HCT116 (cell line): ENCODE measurements around the gene SIAE. TPM values are rescaled to one million over a fixed set of nuclear protein-coding genes. Genes with fewer than 3 reads are reported as not detected.

Experiments used
- ATAC-seq: fragments of 200-7000 bp; cut with Tn5 transposase; 2 replicates; pipeline ENCODE4 v1.9.1; 2020; ENCODE audit warnings: mild to moderate bottlenecking, moderate library complexity
- BruUV-seq: library from RNA; stranded (reverse); fragments of 400-500 nt; replicated peaks from 2 replicates; lab custom pipeline; 2021; lab: Mats Ljungman, UMichigan
- CTCF ChIA-PET: fragments of 300-600 bp; sonication (Branson Sonifier 250); formaldehyde crosslinking; loops from one replicate; lab custom pipeline; 2021; ENCODE audit warnings: antibody characterized with exemption; lab: Charles Lee
- POLR2A ChIA-PET: fragments of 300-600, 350-600 bp; sonication (Branson Sonifier 250); formaldehyde crosslinking; loops from one replicate; lab custom pipeline; 2021; ENCODE audit warnings: antibody characterized with exemption; lab: Charles Lee
- RAD21 ChIA-PET, 2 experiments: fragments of 300-600 bp; sonication (Branson Sonifier 250); formaldehyde crosslinking; loops; one replicate each; lab custom pipeline; 2023; ENCODE audit warnings: low total read pairs in 2 of 2; ENCODE audit not compliant: uncharacterized antibody in 2 of 2, unreplicated experiment in 2 of 2, low non-redundant PET in 1 of 2; lab: Charles Lee
- DNase-seq: peaks from one replicate; pipeline ENCODE4 v3.0.0-alpha.2; 2010; ENCODE audit warnings: low read depth, low spot score
- H2AFZ ChIP-seq: fragments of 200-600 bp; shearing (Covaris generic), sonication (generic); 2 replicates; pipeline ENCODE4 v1.6.1; 2017; ENCODE audit warnings: low read depth, mixed run types, mixed read lengths, antibody characterized with exemption, low read length; ENCODE audit not compliant: poor library complexity, severe bottlenecking
- H3K27ac ChIP-seq: 2 replicates; pipeline ENCODE4 v1.5.1; 2012; ENCODE audit warnings: low read depth, low read length
- H3K27me3 ChIP-seq: fragments of 200-600 bp; sonication (generic); 2 replicates; pipeline ENCODE4 v1.6.1; 2016; ENCODE audit warnings: mixed run types, low read length, mixed read lengths; ENCODE audit not compliant: insufficient read depth
- H3K36me3 ChIP-seq, 2 experiments: fragments of 200-500 bp in 1 of 2; fragments of 200-600 bp in 1 of 2; sonication (Bioruptor generic) in 1 of 2; sonication (generic) in 1 of 2; 2 replicates each; pipeline versions ENCODE4 v1.5.1 to v1.6.1; 2014 to 2016; ENCODE audit warnings: low read length in 2 of 2, inconsistent platforms in 1 of 2, mixed read lengths in 1 of 2, mixed run types in 1 of 2; ENCODE audit not compliant: insufficient read depth in 2 of 2, control insufficient read depth in 1 of 2
- H3K4me1 ChIP-seq, 2 experiments: fragments of 200-600 bp in 1 of 2; sonication (generic) in 1 of 2; 2 replicates each; pipeline versions ENCODE4 v1.5.1 to v1.6.1; 2012 to 2017; ENCODE audit warnings: low read length in 2 of 2, inconsistent platforms in 1 of 2, mild to moderate bottlenecking in 1 of 2, mixed read lengths in 1 of 2, mixed run types in 1 of 2, moderate library complexity in 1 of 2; ENCODE audit not compliant: insufficient read depth in 2 of 2, control insufficient read depth in 1 of 2
- H3K4me2 ChIP-seq: fragments of 200-600 bp; sonication (generic); 2 replicates; pipeline ENCODE4 v1.6.1; 2017; ENCODE audit warnings: mixed run types, low read length, mixed read lengths
- H3K4me3 ChIP-seq, 2 experiments: fragments of 200-600 bp in 1 of 2; sonication (generic) in 1 of 2; replicated peaks in 1 of 2; 2 replicates each; pipeline ENCODE4 v1.5.1; 2011 to 2016; ENCODE audit warnings: low read length in 2 of 2, control low read depth in 1 of 2, low read depth in 1 of 2, mild to moderate bottlenecking in 1 of 2, mixed read lengths in 1 of 2, mixed run types in 1 of 2
- H3K79me2 ChIP-seq: fragments of 200-600 bp; sonication (generic); 2 replicates; pipeline ENCODE4 v1.6.1; 2017; ENCODE audit warnings: mild to moderate bottlenecking, mixed run types, low read length, moderate library complexity, mixed read lengths; ENCODE audit not compliant: insufficient read depth
- H3K9ac ChIP-seq: fragments of 200-600 bp; sonication (generic); 2 replicates; pipeline ENCODE4 v1.6.1; 2016; ENCODE audit warnings: low read length, mixed read lengths
- H3K9me2 ChIP-seq: fragments of 200-600 bp; sonication (generic), shearing (Covaris generic); 2 replicates; pipeline ENCODE4 v1.6.1; 2017; ENCODE audit warnings: mixed run types, mild to moderate bottlenecking, moderate library complexity; ENCODE audit not compliant: insufficient read depth
- H3K9me3 ChIP-seq, 2 experiments: fragments of 200-500 bp in 1 of 2; fragments of 200-600 bp in 1 of 2; sonication (Bioruptor generic) in 1 of 2; sonication (generic) in 1 of 2; 2 replicates each; pipeline ENCODE4 v1.6.1; 2014 to 2017; ENCODE audit warnings: low read length in 2 of 2, mixed read lengths in 2 of 2, inconsistent platforms in 1 of 2, low read depth in 1 of 2, mild to moderate bottlenecking in 1 of 2, mixed run types in 1 of 2, moderate library complexity in 1 of 2; ENCODE audit not compliant: control insufficient read depth in 1 of 2, insufficient read depth in 1 of 2
- H4K20me1 ChIP-seq: fragments of 200-600 bp; sonication (generic), shearing (Covaris generic); 2 replicates; pipeline ENCODE4 v1.6.1; 2017; ENCODE audit warnings: mixed run types, mild to moderate bottlenecking, moderate library complexity; ENCODE audit not compliant: insufficient read depth
- ATF3 ChIP-seq: IDR thresholded peaks from 2 replicates; pipeline ENCODE4 v1.6.1; 2012
- CBX3 ChIP-seq: IDR thresholded peaks from 2 replicates; pipeline ENCODE4 v1.6.1; 2012; ENCODE audit warnings: low read depth
- CEBPB ChIP-seq: IDR thresholded peaks from 2 replicates; pipeline ENCODE4 v1.6.1; 2012; ENCODE audit warnings: low read depth
- EGR1 ChIP-seq: IDR thresholded peaks from 2 replicates; pipeline ENCODE4 v1.6.1; 2012; ENCODE audit warnings: low read depth
- EZH2 ChIP-seq: fragments of 200-600 bp; sonication (generic); IDR thresholded peaks from 2 replicates; pipeline ENCODE4 v1.6.1; 2017; ENCODE audit warnings: antibody characterized with exemption, mixed run types
- EZH2phosphoT487 ChIP-seq: fragments of 200-600 bp; IDR thresholded peaks from 2 replicates; pipeline ENCODE4 v1.6.1; 2018; ENCODE audit warnings: antibody characterized with exemption, borderline replicate concordance
- JUND ChIP-seq: IDR thresholded peaks from 2 replicates; pipeline ENCODE4 v1.6.1; 2012
- POLR2A ChIP-seq: IDR thresholded peaks from 2 replicates; pipeline ENCODE4 v1.7.0; 2011; ENCODE audit warnings: borderline replicate concordance; ENCODE audit not compliant: insufficient read depth, insufficient read length; ENCODE audit errors: extremely low read depth
- POLR2AphosphoS5 ChIP-seq: IDR thresholded peaks from 2 replicates; pipeline ENCODE4 v1.6.1; 2011; ENCODE audit warnings: mild to moderate bottlenecking, low read depth, low read length, moderate library complexity
- RAD21 ChIP-seq: IDR thresholded peaks from 2 replicates; pipeline ENCODE4 v1.6.1; 2012; ENCODE audit warnings: low read depth, mild to moderate bottlenecking
- SIN3A ChIP-seq: IDR thresholded peaks from 2 replicates; pipeline ENCODE4 v1.6.1; 2012; ENCODE audit warnings: low read depth
- SP1 ChIP-seq: IDR thresholded peaks from 2 replicates; pipeline ENCODE4 v1.6.1; 2012; ENCODE audit warnings: low read depth
- SRF ChIP-seq: IDR thresholded peaks from 2 replicates; pipeline ENCODE4 v1.6.1; 2012; ENCODE audit warnings: low read depth
- TCF7L2 ChIP-seq: IDR thresholded peaks from 2 replicates; pipeline ENCODE4 v1.7.0; 2011; ENCODE audit warnings: borderline replicate concordance, inconsistent platforms; ENCODE audit not compliant: insufficient read depth, insufficient read length; ENCODE audit errors: extremely low read depth
- YY1 ChIP-seq: IDR thresholded peaks from 2 replicates; pipeline ENCODE4 v1.6.1; 2011; ENCODE audit warnings: low read length, low read depth, moderate library complexity, mild to moderate bottlenecking; ENCODE audit not compliant: insufficient replicate concordance; ENCODE audit errors: extremely low read depth
- ZFX ChIP-seq: fragments of 450-650 bp; IDR thresholded peaks from 2 replicates; pipeline ENCODE4 v1.6.1; 2017
- ZNF274 ChIP-seq: fragments of 200-500 bp; sonication (Bioruptor generic); IDR thresholded peaks from 2 replicates; pipeline ENCODE4 v1.6.1; 2014; ENCODE audit warnings: mild to moderate bottlenecking, low read depth, low read length, inconsistent platforms
- intact Hi-C: fragments of 100-400 bp; cut with micrococcal nuclease; formaldehyde crosslinking; loops from 2 replicates; pipeline ENCODE4 v1.10.0; 2022
- total RNA-seq: library from RNA; stranded (reverse); gene quantifications from one replicate; pipeline ENCODE4 v1.2.1, GENCODE V29; 2021; ENCODE audit not compliant: unreplicated experiment
- TF ChIP-seq, protein P1 (sequence below): IDR thresholded peaks from 2 replicates; pipeline ENCODE4 v1.6.1; 2012; ENCODE audit warnings: low read depth
- TF ChIP-seq, protein P2 (sequence below): IDR thresholded peaks from 2 replicates; pipeline ENCODE4 v1.6.1; 2012
- TF ChIP-seq, protein P3 (sequence below): IDR thresholded peaks from 2 replicates; pipeline ENCODE4 v1.6.1; 2011; ENCODE audit warnings: mild to moderate bottlenecking, low read length, moderate library complexity; ENCODE audit not compliant: insufficient replicate concordance; ENCODE audit errors: extremely low read depth

The SIAE gene
- total RNA-seq, 1 experiment from 2014 or later, result 39.2 TPM

- ChIA-PET RAD21 (interaction anchor here in 1 of 2 experiments (0.6 kb wide), 1 partner anchor 141 kb away, joined by 4 read pairs; no protein-coding TSS in a partner anchor), POLR2A (interaction anchor here (0.9 kb wide), 1 partner anchor 19 kb away, joined by 3 read pairs; no protein-coding TSS in a partner anchor), CTCF (interaction anchor here (0.8 kb wide), 1 partner anchor 171 kb away, joined by 3 read pairs; no protein-coding TSS in a partner anchor)
- TSS peak; percentile 55 for BruUV-seq
- peaks cover 41% of the 10 kb centered on the region for H3K79me2 ChIP-seq
- peaks cover 8 to 12% of the 10 kb centered on the region in 2 experiments; a peak in 3 of 4 replicates for H3K4me1 ChIP-seq
- ATAC-seq, result peak; percentile 97
- H3K9ac ChIP-seq, result peak within 1 kb of the TSS; percentile 91
- H3K27ac ChIP-seq, result peak within 1 kb of the TSS; percentile 54
- peak within 1 kb of the TSS; percentile 83 to 90 for H3K4me3 ChIP-seq
- H3K27me3 ChIP-seq, result peaks cover 9% of the 10 kb centered on the region; the same call in 1 of the 2 replicates
- H3K9me2 ChIP-seq, result no peaks in the 10 kb centered on the region
- H3K9me3 ChIP-seq, result no peaks in the 10 kb centered on the region
- intact Hi-C loops, result no loop called here
- no peaks in the 10 kb centered on the region for H4K20me1 ChIP-seq
- H3K36me3 ChIP-seq, result peaks cover 6 to 22% of the 10 kb centered on the region in 2 experiments; a peak in 3 of 4 replicates
- DNase-seq, result peak; percentile 75
- peak within 1 kb of the TSS; percentile 77 for H3K4me2 ChIP-seq
- H2AFZ ChIP-seq, result peak within 1 kb of the TSS; percentile 28
- no peak for TF ChIP-seq CEBPB
- TF ChIP-seq SP1, result peak; percentile 52
- TF ChIP-seq EZH2, result no peak
- no peak for TF ChIP-seq TCF7L2
- no peak for TF ChIP-seq ZNF274
- no peak for TF ChIP-seq ATF3
- peak; percentile 96 for TF ChIP-seq SIN3A
- TF ChIP-seq, protein P1, sequence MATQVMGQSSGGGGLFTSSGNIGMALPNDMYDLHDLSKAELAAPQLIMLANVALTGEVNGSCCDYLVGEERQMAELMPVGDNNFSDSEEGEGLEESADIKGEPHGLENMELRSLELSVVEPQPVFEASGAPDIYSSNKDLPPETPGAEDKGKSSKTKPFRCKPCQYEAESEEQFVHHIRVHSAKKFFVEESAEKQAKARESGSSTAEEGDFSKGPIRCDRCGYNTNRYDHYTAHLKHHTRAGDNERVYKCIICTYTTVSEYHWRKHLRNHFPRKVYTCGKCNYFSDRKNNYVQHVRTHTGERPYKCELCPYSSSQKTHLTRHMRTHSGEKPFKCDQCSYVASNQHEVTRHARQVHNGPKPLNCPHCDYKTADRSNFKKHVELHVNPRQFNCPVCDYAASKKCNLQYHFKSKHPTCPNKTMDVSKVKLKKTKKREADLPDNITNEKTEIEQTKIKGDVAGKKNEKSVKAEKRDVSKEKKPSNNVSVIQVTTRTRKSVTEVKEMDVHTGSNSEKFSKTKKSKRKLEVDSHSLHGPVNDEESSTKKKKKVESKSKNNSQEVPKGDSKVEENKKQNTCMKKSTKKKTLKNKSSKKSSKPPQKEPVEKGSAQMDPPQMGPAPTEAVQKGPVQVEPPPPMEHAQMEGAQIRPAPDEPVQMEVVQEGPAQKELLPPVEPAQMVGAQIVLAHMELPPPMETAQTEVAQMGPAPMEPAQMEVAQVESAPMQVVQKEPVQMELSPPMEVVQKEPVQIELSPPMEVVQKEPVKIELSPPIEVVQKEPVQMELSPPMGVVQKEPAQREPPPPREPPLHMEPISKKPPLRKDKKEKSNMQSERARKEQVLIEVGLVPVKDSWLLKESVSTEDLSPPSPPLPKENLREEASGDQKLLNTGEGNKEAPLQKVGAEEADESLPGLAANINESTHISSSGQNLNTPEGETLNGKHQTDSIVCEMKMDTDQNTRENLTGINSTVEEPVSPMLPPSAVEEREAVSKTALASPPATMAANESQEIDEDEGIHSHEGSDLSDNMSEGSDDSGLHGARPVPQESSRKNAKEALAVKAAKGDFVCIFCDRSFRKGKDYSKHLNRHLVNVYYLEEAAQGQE, result no peak
- no peak for TF ChIP-seq EZH2phosphoT487
- peak; percentile 61 for TF ChIP-seq ZFX
- TF ChIP-seq SRF, result no peak; the same call in 1 of the 2 replicates
- peak; percentile 98 for TF ChIP-seq POLR2AphosphoS5
- TF ChIP-seq JUND, result no peak
- peak; percentile 46 for TF ChIP-seq YY1
- TF ChIP-seq, protein P2, sequence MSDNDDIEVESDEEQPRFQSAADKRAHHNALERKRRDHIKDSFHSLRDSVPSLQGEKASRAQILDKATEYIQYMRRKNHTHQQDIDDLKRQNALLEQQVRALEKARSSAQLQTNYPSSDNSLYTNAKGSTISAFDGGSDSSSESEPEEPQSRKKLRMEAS, result peak; percentile 69
- TF ChIP-seq EGR1, result no peak; the same call in 1 of the 2 replicates
- TF ChIP-seq, protein P3, sequence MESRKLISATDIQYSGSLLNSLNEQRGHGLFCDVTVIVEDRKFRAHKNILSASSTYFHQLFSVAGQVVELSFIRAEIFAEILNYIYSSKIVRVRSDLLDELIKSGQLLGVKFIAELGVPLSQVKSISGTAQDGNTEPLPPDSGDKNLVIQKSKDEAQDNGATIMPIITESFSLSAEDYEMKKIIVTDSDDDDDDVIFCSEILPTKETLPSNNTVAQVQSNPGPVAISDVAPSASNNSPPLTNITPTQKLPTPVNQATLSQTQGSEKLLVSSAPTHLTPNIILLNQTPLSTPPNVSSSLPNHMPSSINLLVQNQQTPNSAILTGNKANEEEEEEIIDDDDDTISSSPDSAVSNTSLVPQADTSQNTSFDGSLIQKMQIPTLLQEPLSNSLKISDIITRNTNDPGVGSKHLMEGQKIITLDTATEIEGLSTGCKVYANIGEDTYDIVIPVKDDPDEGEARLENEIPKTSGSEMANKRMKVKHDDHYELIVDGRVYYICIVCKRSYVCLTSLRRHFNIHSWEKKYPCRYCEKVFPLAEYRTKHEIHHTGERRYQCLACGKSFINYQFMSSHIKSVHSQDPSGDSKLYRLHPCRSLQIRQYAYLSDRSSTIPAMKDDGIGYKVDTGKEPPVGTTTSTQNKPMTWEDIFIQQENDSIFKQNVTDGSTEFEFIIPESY, result no peak
- TF ChIP-seq POLR2A, result peak; percentile 78
- TF ChIP-seq RAD21, result no peak
- 0 out of 2 replicates have a peak, but pooled peaks have one; percentile 23 for TF ChIP-seq CBX3
Observed at GRCh38 chr11:124622531-124623451, 50.7 kb downstream of the SIAE start, which contains the start of gene TBRG1. TSS of gene TBRG1 (plus strand) at chr11:124622864. CDS start at chr11:124623084, 220 bp downstream.
